Nephron progenitor cell (in vitro differentiated cells): Measurements from ENCODE around the gene NRP2.

Experiments
- DNase-seq: peaks from one replicate; pipeline ENCODE4 v3.0.0; 2021
- H3K27ac Mint-ChIP-seq: 2 replicates; pipeline ENCODE4 v1.8.0; 2021; ENCODE audit warnings: mild to moderate bottlenecking, moderate library complexity, mixed read lengths
- H3K27me3 Mint-ChIP-seq: 2 replicates; pipeline ENCODE4 v1.8.0; 2021; ENCODE audit warnings: mild to moderate bottlenecking, low read depth, mixed read lengths; ENCODE audit not compliant: poor library complexity
- H3K36me3 Mint-ChIP-seq: 2 replicates; pipeline ENCODE4 v1.8.0; 2021; ENCODE audit warnings: low read depth, mixed read lengths
- H3K4me1 Mint-ChIP-seq: 2 replicates; pipeline ENCODE4 v1.8.0; 2021; ENCODE audit warnings: mixed read lengths
- H3K4me3 Mint-ChIP-seq: 2 replicates; pipeline ENCODE4 v1.8.0; 2021; ENCODE audit warnings: mild to moderate bottlenecking, moderate library complexity, mixed read lengths
- H3K9me3 Mint-ChIP-seq: 2 replicates; pipeline ENCODE4 v1.8.0; 2021; ENCODE audit warnings: mild to moderate bottlenecking, moderate library complexity, mixed read lengths
- CTCF ChIP-seq: fragments of 200-600 bp; sonication (generic); IDR thresholded peaks from 2 replicates; pipeline ENCODE4 v1.5.0; 2021; ENCODE audit warnings: antibody characterized with exemption

Gene NRP2

GRCh38 chr2:205722283-205722918, 40.1 kb downstream of the NRP2 start:
- H3K4me3 Mint-ChIP-seq = no peak overlapping the region
- H3K27ac Mint-ChIP-seq = peak overlapping the region; percentile 77
- H3K9me3 Mint-ChIP-seq = no peaks in the 10 kb centered on the region

GRCh38 chr2:205723179-205723578, 40.9 kb downstream of the NRP2 start:
- peaks cover 66% of the 10 kb centered on the region for H3K36me3 Mint-ChIP-seq

More at GRCh38 chr2:205722283-205722918, 40.1 kb downstream of the NRP2 start:
- peaks cover 89% of the 10 kb centered on the region for H3K4me1 Mint-ChIP-seq
- H3K27me3 Mint-ChIP-seq = no peaks in the 10 kb centered on the region
- no peak for DNase-seq
- H3K36me3 Mint-ChIP-seq = peaks cover 69% of the 10 kb centered on the region
- TF ChIP-seq CTCF = no peak

DNA sequence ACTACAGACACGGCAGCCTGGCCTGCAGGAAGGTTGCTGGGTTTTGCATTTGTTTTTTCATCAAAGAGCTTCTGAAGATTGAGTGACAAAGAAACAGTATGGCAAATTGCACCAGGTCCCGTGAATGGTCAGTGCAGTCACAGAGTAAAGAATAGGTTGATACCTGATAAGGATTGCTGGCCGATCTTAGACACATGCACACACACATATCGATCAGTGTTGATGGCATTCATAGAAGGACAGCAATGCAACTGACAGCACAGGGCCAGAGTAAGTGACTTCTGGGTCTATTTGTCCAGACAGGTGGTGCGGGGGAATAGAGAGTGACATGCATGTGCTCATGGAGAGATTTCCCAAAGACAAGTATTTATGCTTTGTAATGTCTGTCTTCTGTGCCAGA, 42.8 kb downstream of the NRP2 start:
- no peak for TF ChIP-seq CTCF
- Mint-ChIP-seq H3K36me3 (peaks cover 62% of the 10 kb centered on the region), H3K4me3 (no peak overlapping the region), H3K27me3 (no peaks in the 10 kb centered on the region), H3K27ac (peak overlapping the region; percentile 39), H3K4me1 (peaks cover 90% of the 10 kb centered on the region), H3K9me3 (no peaks in the 10 kb centered on the region)
- DNase-seq = no peak

More at GRCh38 chr2:205723179-205723578, 40.9 kb downstream of the NRP2 start:
- Mint-ChIP-seq H3K4me1 (peaks cover 89% of the 10 kb centered on the region), H3K27ac (no peak overlapping the region), H3K9me3 (no peaks in the 10 kb centered on the region), H3K4me3 (no peak overlapping the region), H3K27me3 (no peaks in the 10 kb centered on the region)
- no peak for TF ChIP-seq CTCF
- no peak for DNase-seq

GRCh38 chr2:205726506-205726905, 44.2 kb downstream of the NRP2 start:
- Mint-ChIP-seq H3K9me3 (no peaks in the 10 kb centered on the region), H3K36me3 (peaks cover 67% of the 10 kb centered on the region), H3K4me1 (peaks cover 90% of the 10 kb centered on the region), H3K27ac (peak overlapping the region; percentile 76), H3K27me3 (no peaks in the 10 kb centered on the region), H3K4me3 (no peak overlapping the region)
- no peak for DNase-seq
- TF ChIP-seq CTCF = no peak

GRCh38 chr2:205727174-205727573, 44.9 kb downstream of the NRP2 start:
- no peak for TF ChIP-seq CTCF
- H3K4me1 Mint-ChIP-seq = peaks cover 87% of the 10 kb centered on the region
- no peaks in the 10 kb centered on the region for H3K9me3 Mint-ChIP-seq
- no peak for DNase-seq
- H3K4me3 Mint-ChIP-seq = no peak overlapping the region
- peaks cover 68% of the 10 kb centered on the region for H3K36me3 Mint-ChIP-seq
- H3K27me3 Mint-ChIP-seq = peaks cover 3% of the 10 kb centered on the region
- H3K27ac Mint-ChIP-seq = no peak overlapping the region

DNA sequence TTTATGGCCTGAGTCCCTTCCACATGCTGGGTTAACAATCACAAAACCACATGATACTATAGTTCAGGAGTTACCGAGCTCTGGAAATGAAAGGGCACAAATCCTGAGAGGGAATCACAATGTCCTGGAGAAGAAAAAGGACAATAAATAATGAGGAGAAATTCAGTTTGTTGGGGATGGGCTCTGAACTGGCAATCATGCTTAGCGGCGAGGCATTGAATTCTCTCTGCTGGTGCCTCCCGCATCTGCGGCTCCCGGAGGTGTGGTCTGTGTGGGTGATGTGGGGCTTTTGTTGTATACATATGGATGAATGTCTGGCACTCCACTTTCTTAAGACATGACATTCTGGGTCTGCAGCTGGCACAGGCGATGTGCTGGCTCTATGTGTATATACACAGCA, 46.1 kb downstream of the NRP2 start:
- no peak for TF ChIP-seq CTCF
- Mint-ChIP-seq H3K27me3 (peaks cover 5% of the 10 kb centered on the region), H3K9me3 (no peaks in the 10 kb centered on the region), H3K36me3 (peaks cover 67% of the 10 kb centered on the region), H3K27ac (peak overlapping the region; percentile 97), H3K4me1 (peaks cover 91% of the 10 kb centered on the region), H3K4me3 (peak overlapping the region; percentile 6)
- no peak for DNase-seq
